K562 (cell line): Measurements from ENCODE around the gene PACS1. TPM values are rescaled to one million over a fixed set of nuclear protein-coding genes. Genes with fewer than 3 reads are reported as not detected.
A peak's percentile ranks its signal among the peaks of the same experiment; 100 is the strongest.

Experiments used
- E2F8 ChIP-seq: fragments of 450-650 bp; IDR thresholded peaks from 2 replicates; pipeline ENCODE4 v1.7.1; 2018; ENCODE audit warnings: mild to moderate bottlenecking, low read depth; ENCODE audit not compliant: partially characterized antibody
- EGR1 ChIP-seq: fragments of 450-650 bp; conservative IDR thresholded peaks from 2 replicates; pipeline ENCODE4 v1.6.1; 2017; ENCODE audit warnings: mild to moderate bottlenecking
- MYNN ChIP-seq, 2 experiments: sonication (generic); formaldehyde crosslinking in 1 of 2; IDR thresholded peaks; 2 replicates each; pipeline versions ENCODE4 v1.5.0 to v1.6.1; 2016 to 2020; ENCODE audit warnings: antibody characterized with exemption in 1 of 2, missing genetic modification reagents in 1 of 2
- NEUROD1 ChIP-seq: fragments of 150-350 bp; IDR thresholded peaks from 2 replicates; pipeline ENCODE4 v1.6.1; 2014; ENCODE audit warnings: borderline replicate concordance, low read length, low read depth; ENCODE audit not compliant: partially characterized antibody
- NFATC3 ChIP-seq: fragments of 450-650 bp; IDR thresholded peaks from 2 replicates; pipeline ENCODE4 v1.6.1; 2017; ENCODE audit warnings: mild to moderate bottlenecking
- OTX1 ChIP-seq: fragments of 450-650 bp; formaldehyde crosslinking; IDR thresholded peaks from 2 replicates; pipeline ENCODE4 v1.4.0; 2022; ENCODE audit warnings: mild to moderate bottlenecking
- POLR2G ChIP-seq: fragments of 200-400 bp; formaldehyde crosslinking; IDR thresholded peaks from 2 replicates; pipeline ENCODE4 v1.6.1; 2017; ENCODE audit warnings: low read depth, mild to moderate bottlenecking, antibody characterized with exemption, low read length, moderate library complexity
- RNF2 ChIP-seq: sonication (generic); IDR thresholded peaks from 2 replicates; pipeline ENCODE4 v1.6.1; 2016
- ZFX ChIP-seq: sonication (generic); formaldehyde crosslinking; IDR thresholded peaks from 2 replicates; pipeline ENCODE4 v1.8.0; 2022; ENCODE audit warnings: mild to moderate bottlenecking, missing genetic modification reagents, moderate library complexity
- ZNF766 ChIP-seq: fragments of 200-800 bp; sonication (Bioruptor generic); conservative IDR thresholded peaks from 2 replicates; pipeline ENCODE4 v1.6.1; 2016; ENCODE audit warnings: missing genetic modification characterization, missing compliant biosample characterization
- polyA plus RNA-seq, 8 experiments: library from polyadenylated mRNA; depleted of rRNA in 4 of 8; stranded (reverse) in 5 of 8; unstranded in 3 of 8; fragments of >200 nt; fragmentation: Nextera tagmentation in 2 of 8; fragmentation: Illumina TruSeq in 1 of 8; extraction: Ambion mirVana in 2 of 8; extraction: Trizol in 1 of 8; gene quantifications; 2 replicates each; pipeline versions ENCODE4 v1.2.1 to v1.2.3, GENCODE V29; 2011 to 2014; ENCODE audit warnings: inconsistent platforms in 1 of 8, missing spikeins in 1 of 8
- total RNA-seq, 7 experiments: library from RNA; depleted of rRNA in 6 of 7; stranded (reverse); fragments of >200 nt in 6 of 7; fragmentation: Illumina TruSeq in 2 of 7; extraction: Trizol in 2 of 7; gene quantifications; 2 replicates each; pipeline versions ENCODE4 v1.2.1 to v1.2.3, GENCODE V29; 2011 to 2021; ENCODE audit warnings: low replicate concordance in 1 of 7
- TF ChIP-seq, protein P1 (sequence below): fragments of 250-450 bp; sonication (Bioruptor Pico); IDR thresholded peaks from 2 replicates; pipeline ENCODE4 v1.5.0; 2021; ENCODE audit warnings: mild to moderate bottlenecking, borderline replicate concordance
- TF ChIP-seq, protein P2 (sequence below): sonication (generic); formaldehyde crosslinking; IDR thresholded peaks from 2 replicates; pipeline ENCODE4 v1.8.1; 2023; ENCODE audit warnings: mild to moderate bottlenecking, missing genetic modification reagents

Gene PACS1
- total and polyA plus RNA-seq, 9 of the 15 experiments (the other 6 are each of a cell fraction or from before 2014, with no cell fraction given), result 0.34 to 28.1 (median 8.5) TPM

DNA sequence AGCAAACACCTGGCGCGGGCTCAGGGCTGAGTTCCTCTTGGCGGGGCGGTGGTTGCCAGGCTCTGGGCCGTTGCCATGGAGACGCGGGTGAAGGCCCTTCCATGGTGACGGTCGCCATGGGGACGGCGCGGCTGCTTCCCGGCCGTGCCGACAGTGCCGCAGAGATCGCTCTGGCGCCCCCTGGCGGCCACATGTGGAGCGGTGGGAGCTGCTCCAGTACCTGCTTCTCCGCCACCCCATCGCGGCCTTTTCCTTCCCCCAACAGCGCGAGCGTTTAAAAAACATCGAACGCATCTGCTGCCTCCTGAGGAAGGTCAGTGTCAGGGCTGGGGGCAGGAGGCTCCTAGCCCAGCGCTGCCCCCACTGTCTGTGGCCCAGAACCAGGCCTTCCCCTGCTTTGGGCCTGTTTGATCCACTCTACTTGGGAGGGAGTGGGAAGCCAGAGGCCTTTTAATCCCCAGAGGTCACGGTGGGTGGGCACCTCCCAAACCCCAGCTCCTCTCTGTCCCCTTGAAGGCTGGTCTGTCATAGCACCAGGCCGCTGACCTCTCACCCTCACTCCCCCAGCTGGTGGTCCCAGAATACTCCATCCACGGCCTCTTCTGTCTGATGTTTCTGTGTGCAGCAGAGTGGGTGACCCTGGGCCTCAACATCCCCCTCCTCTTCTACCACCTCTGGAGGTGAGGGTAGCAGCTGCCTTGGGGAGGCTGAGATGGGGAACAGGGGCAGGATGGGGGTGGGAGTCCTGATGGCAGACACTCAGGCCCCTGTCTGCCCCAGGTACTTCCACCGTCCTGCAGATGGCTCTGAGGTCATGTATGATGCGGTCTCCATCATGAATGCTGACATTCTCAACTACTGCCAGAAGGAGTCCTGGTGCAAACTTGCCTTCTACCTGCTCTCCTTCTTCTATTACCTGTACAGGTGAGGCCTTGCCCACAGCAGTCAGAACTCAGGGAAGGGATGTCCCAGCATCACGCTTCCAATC is 212.7 kb downstream of the PACS1 start (continued):
- TF ChIP-seq E2F8, result peak; percentile 72
- TF ChIP-seq, protein P1, sequence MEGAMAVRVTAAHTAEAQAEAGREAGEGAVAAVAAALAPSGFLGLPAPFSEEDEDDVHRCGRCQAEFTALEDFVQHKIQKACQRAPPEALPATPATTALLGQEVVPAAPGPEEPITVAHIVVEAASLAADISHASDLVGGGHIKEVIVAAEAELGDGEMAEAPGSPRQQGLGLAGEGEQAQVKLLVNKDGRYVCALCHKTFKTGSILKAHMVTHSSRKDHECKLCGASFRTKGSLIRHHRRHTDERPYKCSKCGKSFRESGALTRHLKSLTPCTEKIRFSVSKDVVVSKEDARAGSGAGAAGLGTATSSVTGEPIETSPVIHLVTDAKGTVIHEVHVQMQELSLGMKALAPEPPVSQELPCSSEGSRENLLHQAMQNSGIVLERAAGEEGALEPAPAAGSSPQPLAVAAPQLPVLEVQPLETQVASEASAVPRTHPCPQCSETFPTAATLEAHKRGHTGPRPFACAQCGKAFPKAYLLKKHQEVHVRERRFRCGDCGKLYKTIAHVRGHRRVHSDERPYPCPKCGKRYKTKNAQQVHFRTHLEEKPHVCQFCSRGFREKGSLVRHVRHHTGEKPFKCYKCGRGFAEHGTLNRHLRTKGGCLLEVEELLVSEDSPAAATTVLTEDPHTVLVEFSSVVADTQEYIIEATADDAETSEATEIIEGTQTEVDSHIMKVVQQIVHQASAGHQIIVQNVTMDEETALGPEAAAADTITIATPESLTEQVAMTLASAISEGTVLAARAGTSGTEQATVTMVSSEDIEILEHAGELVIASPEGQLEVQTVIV (CRISPR knock-in tag), result peak; percentile 95
- TF ChIP-seq NEUROD1, result peak; percentile 100
- TF ChIP-seq, protein P2, sequence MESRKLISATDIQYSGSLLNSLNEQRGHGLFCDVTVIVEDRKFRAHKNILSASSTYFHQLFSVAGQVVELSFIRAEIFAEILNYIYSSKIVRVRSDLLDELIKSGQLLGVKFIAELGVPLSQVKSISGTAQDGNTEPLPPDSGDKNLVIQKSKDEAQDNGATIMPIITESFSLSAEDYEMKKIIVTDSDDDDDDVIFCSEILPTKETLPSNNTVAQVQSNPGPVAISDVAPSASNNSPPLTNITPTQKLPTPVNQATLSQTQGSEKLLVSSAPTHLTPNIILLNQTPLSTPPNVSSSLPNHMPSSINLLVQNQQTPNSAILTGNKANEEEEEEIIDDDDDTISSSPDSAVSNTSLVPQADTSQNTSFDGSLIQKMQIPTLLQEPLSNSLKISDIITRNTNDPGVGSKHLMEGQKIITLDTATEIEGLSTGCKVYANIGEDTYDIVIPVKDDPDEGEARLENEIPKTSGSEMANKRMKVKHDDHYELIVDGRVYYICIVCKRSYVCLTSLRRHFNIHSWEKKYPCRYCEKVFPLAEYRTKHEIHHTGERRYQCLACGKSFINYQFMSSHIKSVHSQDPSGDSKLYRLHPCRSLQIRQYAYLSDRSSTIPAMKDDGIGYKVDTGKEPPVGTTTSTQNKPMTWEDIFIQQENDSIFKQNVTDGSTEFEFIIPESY (CRISPR knock-in tag), result peak; percentile 90
- TF ChIP-seq EGR1, result peak; percentile 21; the same call in 1 of the 2 replicates
- TF ChIP-seq ZFX (CRISPR knock-in tag), result peak; percentile 54
- TF ChIP-seq RNF2, result peak; percentile 79
- TF ChIP-seq MYNN (IDR thresholded peaks at IDR 0.05), result peak; percentile 100
- peak; percentile 95 for TF ChIP-seq MYNN (CRISPR knock-in tag; IDR thresholded peaks at IDR 0.05)
- peak; percentile 72 for TF ChIP-seq POLR2G
- TF ChIP-seq OTX1 (CRISPR knock-in tag), result peak; percentile 25; the same call in 1 of the 2 replicates
- TF ChIP-seq NFATC3, result no peak
- TF ChIP-seq ZNF766 (CRISPR knock-in tag), result no peak
